T follicular helper cell (primary cell): ENCODE measurements around the gene COA1.
"Not testable (repeated sequence)": the region's sequence is repeated elsewhere in the genome, so short reads cannot be mapped to it uniquely, and the experiment has no call there.

Source experiments
- DNase-seq: peaks from one replicate; pipeline ENCODE4 v3.0.0-alpha.2; 2020; ENCODE audit warnings: low read depth
- total RNA-seq, 2 experiments: gene quantifications; one replicate each; lab custom pipeline; 2026; lab: John Stamatoyannopoulos, UW

The COA1 gene
- total RNA-seq, result 41.2 to 50.7 reads per million in 2 experiments

- DNase-seq, result peak; percentile 69
Observed at GRCh38 chr7:43729214-43729923, at the start of gene COA1. Gene COA1, minus strand, starts transcription at chr7:43729523. Its CDS starts 80,909 bp downstream, at chr7:43648614.

- DNase-seq, result not testable (repeated sequence)
Observed at GRCh38 chr7:43778293-43779044, 49.1 kb upstream of the COA1 start.

GRCh38 chr7:43775255-43775654, 45.9 kb upstream of the COA1 start:
- not testable (repeated sequence) for DNase-seq

GRCh38 chr7:43773268-43773667, 43.9 kb upstream of the COA1 start:
- not testable (repeated sequence) for DNase-seq

- DNase-seq, result no peak
Observed at GRCh38 chr7:43771573-43771972, 42.2 kb upstream of the COA1 start.

- DNase-seq, result no peak
Observed at GRCh38 chr7:43771128-43771527, 41.8 kb upstream of the COA1 start.

DNA sequence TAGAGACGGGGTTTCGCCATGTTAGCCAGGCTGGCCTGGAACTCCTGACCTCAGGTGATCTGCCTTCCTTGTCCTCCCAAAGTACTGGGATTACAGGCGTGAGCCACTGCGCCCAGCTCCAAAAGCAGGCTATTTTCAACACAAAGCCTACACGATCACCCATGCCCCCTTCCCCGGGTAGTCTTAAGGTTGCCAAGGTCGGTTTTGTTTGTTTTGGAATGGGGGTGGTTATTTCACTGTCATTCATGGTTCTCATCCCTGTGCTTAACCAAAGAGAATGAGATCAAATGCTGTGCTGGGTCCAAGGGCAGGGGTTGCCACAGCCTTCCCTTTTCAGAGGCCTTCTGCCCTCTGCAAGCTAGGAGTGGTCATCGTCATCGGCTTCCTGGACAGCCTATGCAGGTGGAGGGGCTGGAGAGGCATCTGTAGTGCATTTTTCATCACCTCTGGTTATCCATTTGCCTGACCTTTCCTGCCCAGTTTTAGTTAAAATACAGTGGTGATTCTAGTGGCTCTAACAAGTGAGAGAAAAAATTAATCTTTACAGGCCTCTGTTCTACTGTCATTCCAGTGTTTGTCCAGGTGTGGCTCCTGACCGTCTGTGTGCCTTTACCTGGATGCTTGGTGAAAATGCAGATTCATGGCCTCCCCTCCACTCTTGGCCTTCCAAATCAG, 40.6 kb upstream of the COA1 start:
- DNase-seq, result no peak

DNA sequence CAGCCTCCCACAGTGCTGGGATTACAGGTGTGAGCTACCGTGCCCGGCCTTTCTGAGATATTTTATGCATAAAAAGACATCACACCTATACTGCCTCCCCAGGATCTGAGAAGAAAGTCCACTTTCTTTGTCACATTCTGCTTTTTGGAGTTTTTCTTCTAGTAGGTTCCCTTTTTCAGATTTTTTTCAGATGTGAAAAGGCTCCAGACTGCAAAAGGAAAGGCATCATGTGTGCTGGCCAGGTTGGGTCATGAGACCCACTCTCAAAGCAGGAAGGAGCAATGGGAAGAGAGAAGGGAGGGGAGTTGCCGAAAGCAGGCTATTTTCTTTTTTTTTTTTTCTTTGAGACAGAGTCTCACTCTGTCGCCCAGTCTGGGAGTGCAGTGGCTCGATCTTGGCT, 40.0 kb upstream of the COA1 start:
- no peak for DNase-seq

DNA sequence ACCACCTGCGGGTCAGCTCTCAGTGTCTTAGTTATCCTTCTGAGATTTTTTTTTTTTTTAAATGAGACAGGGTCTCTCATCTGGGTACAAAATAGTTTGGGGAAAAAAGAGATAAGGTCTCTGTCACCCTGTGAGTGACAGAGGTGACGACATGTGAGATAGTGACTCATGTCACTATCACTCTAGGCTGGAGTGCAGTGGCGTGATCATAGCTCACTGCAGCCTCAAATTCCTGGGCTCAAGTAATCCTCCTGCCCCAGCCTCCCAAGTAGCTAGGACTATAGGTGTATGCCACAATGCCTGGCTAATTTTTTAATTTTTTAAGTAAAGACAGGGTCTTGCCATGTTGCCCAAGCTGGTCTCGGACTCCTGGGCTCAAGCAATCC, 39.6 kb upstream of the COA1 start:
- DNase-seq, result no peak

DNA sequence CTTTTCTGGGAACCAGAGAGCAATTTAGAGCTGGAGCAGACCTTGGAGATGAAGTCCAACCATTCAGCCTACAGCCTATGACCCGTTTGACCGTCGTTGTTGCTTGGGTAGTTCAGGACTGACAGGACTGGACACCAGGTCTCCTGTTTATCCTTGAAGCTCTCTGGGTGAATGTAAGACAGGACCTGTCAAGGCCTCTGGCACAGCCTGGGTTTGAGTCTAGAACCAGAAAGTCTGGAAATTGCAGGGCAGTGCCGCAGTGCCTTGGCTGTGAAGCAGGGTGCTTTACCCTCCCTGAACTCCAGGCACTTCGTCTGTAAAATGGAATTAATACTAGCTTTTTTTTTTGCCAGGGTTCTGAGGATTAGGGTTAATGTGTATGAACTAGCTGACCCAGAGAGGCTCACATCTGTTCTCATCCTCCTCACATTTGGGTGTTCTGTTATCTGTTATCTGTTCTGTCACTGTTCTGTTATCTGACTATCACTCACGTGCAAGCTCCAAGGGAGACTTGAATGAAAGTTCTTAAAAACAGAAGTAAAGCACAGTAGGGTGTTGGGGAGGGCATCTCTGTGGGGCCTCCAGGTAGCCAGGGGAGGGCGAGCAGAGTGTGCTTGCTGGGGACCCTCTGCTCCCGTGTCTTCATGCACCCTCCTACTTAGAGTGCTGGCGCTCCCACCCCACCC, 39.0 kb upstream of the COA1 start:
- DNase-seq, result no peak

DNA sequence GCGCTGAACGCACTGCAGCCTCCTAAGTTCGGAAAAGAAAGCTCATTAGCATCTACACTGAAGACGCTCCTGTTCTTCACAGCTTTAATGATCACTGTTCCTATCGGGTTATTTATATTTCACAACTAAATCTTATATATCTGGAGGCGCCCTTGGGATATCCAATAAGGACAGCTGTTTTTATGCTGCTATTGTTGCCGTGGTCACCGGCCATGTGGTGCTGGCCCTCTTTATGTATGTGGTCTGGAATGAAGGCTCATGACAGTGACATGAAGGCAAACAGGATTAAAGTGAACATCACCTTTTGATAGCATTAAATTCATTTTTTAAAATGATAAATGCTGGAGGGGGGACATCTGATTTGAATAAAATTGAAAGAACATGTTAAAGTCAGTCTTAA, 38.0 kb upstream of the COA1 start:
- DNase-seq, result no peak

DNA sequence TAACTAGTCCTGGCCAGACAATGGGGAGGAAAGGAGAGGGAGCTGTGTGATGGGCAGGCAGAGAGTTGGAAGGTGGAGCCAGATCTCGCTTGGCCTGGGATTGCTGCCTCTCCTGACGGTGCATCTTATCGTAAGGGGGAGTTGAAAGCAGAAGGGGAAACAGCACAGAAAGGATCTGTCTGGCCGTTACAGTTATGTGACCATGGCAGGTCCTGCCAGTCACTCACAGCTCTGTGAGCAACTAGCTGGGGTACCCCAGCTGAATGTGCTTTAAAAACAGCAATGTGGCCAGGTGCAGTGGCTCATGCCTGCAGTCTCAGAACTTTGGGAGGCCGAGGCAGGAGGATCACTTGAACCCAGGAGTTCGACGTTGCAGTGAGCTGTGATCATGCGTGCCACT, 37.2 kb upstream of the COA1 start:
- no peak for DNase-seq

DNA sequence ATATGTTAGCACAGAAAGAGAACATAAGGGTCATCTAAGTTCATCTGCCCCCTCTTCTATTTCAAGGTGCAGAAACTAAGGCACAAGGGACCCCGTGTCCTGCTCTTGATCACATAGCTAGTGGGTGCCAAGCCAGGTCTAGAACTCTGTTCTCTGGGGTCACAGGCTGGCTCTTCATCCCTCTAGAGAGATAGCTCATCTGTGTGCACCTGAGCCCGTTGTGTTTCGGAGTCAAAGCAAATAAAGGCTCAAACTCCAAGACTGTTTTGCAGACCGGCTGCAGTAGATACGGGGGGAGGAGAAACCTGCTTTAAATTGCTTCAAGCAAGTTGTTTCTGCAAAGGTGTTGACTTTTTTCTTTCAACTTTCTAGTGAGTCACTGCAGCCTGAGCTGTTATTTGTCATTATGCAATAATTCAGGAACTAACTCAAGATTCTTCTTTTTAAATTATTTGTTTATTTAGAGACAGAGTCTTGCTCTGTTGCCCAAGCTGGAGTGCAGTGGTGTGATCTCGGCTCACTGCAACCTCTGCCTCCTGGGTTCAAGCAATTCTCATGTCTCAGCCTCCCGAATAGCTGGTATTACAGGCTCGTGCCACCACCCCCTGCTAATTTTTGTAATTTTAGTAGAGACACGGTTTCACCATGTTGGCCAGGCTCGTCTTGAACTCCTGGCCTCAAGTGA, 35.6 kb upstream of the COA1 start:
- DNase-seq, result no peak

DNA sequence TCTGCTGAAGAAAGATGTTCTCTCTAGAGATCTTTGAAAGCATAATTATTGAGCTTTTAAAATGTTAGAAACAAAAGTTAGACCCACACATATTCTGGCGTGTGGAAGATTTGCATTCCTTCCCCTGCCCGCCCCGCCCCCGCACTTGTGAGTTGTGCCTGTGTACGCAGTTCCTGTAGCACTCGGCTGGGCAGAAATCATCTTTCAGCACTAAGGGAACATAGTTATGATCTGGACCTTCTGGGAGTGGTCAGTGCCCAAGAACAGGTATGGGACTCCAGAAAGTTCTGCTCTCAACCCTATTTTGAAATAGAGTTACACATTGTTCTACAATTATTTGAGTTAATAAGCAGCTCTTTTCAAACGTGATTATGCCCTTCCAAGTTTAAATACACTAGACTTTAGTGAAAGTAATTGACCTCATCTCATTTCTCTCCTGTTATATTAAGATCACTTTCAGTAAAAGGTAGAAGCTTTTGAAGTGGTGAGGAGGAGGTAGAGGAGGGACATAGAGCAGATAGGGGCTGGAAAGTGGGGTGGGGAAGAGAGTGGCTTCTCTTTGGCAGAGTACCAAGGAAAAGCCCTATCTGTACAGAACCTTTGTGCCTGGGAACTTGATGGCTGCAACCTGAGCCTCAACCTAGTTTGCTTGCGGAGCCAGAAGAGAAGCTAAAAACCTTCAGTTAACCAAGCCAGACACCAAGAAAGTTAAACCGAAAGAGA, 34.9 kb upstream of the COA1 start:
- DNase-seq, result peak; percentile 9

DNA sequence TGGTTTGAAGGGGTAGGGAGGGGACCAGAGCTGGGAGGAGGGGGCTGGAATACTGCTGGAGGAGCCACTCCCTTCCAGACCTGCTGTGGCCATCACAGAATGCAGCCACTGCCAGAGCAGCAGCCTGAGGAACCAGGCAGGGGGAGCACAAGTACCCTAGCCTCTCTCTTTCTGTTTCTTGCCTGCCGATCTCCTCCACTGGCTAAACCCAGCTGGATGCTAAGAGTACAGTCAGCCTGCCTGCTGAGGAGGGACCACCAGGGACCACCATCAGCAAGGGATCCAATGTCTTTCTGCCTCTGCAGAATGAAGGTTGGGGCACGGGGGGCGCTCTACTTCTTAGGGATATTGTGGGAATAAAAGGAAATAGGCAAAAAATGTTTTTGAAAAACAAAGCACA, 33.9 kb upstream of the COA1 start:
- DNase-seq, result no peak

- DNase-seq, result no peak
Observed at GRCh38 chr7:43761938-43762692, 32.8 kb upstream of the COA1 start.

- DNase-seq, result no peak
Observed at GRCh38 chr7:43761382-43761781, 32.1 kb upstream of the COA1 start.

DNA sequence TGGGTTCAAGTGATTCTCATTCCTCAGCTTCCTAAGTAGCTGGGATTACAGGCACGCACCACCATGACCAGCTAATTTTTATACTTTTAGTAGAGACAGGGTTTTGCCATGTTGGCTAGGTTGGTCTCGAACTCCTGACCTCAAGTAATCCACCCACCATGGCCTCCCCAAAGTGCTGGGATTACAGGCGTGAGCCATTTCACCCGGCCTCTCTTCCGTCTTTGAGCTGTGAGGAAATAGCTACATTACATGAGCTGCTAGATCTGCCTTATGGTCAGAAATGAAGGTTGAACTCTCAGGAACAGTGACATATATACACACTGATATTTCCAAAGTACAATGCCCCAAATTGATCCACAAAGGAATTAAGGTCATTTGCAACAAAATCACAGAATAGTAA, 31.5 kb upstream of the COA1 start:
- DNase-seq, result no peak

DNA sequence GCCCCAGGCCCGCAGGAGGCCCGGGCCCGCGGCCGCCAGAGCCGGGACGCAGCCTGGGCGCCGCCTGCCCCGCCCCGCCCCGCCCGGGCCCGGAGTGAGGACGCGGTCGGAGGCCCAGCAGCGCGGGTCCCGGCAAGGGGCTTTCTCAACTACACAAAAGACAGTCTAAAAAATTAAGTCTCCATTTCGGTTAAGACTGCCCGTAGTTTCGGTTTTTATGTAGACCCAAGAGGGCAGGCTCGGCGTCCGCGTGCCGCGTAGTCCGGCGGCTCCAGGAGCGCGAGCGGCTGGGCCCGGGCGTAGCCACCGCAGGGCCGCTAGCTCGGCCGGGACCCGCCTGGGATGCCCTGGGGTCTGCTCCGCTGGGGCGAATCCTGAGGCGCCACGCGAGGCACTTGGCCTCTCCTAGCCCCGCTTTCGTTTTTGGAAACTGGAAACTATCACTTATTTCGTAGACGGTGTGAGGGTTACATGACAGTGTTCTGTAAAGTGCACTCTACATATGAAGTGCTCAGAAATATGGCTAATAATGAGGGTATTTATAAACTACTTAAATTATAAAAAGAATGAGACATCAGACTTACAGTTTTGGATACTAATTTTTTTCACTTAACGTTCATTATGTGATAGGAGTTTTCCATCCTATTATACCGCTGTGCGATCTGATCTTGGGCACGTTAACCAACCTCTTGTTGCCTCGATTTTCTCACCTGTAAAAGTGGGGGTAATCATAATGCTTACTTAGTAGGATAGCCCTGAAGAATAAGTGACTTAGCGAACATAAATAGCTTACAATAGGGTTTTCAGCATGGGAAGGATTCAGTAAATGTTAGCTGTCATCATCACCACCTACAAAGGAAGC, 29.7 kb upstream of the COA1 start:
- DNase-seq, result peak; percentile 34
